ENCODE results near the gene ACER3.
"Not testable (repeated sequence)": the region's sequence is repeated elsewhere in the genome, so short reads cannot be mapped to it uniquely, and the experiment has no call there.

Gene ACER3

GRCh38 chr11:76825726-76826396 is 34.9 kb upstream of the ACER3 start:
- H3K9ac ChIP-seq, result no peak overlapping the region
- no peaks in the 10 kb centered on the region for H3K27me3 ChIP-seq (ENCODE audit: control insufficient read depth, insufficient read depth, low read length)
- H3K36me3 ChIP-seq (ENCODE audit: control insufficient read depth, insufficient read depth, low read length), result no peaks in the 10 kb centered on the region
- H3K4me1 ChIP-seq, result no peaks in the 10 kb centered on the region
- H3K4me2 ChIP-seq (ENCODE audit: low read length), result no peak overlapping the region
- H3K27ac ChIP-seq, result no peak overlapping the region
- no peak for TF ChIP-seq CTCF (IDR thresholded peaks at IDR 0.05)
- no peak overlapping the region for H2AFZ ChIP-seq
- H3K9me3 ChIP-seq (ENCODE audit: control insufficient read depth, low read length), result no peaks in the 10 kb centered on the region
- H3K79me2 ChIP-seq, result no peaks in the 10 kb centered on the region
- H3K4me3 ChIP-seq (ENCODE audit: low read depth, low read length), result no peak overlapping the region

- not testable (repeated sequence) for H3K79me2 ChIP-seq; H2AFZ ChIP-seq; H3K4me3 ChIP-seq (ENCODE audit: low read depth, low read length); H3K27me3 ChIP-seq (ENCODE audit: control insufficient read depth, insufficient read depth, low read length); H3K27ac ChIP-seq; H3K4me2 ChIP-seq (ENCODE audit: low read length); H3K4me1 ChIP-seq; H3K9me3 ChIP-seq (ENCODE audit: control insufficient read depth, low read length); H3K36me3 ChIP-seq (ENCODE audit: control insufficient read depth, insufficient read depth, low read length); H3K9ac ChIP-seq
These were observed 34.2 kb upstream of the ACER3 start for GRCh38 chr11:76826508-76826907.

DNA sequence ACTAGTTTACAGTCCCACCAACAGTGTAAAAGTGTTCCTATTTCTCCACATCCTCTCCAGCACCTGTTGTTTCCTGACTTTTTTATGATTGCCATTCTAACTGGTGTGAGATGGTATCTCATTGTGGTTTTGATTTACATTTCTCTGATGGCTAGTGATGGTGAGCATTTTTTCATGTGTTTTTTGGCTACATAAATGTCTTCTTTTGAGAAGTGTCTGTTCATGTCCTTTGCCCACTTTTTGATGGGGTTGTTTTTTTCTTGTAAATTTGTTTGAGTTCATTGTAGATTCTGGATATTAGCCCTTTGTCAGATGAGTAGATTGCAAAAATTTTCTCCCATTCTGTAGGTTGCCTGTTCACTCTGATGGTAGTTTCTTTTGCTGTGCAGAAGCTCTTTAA is 33.7 kb upstream of the ACER3 start:
- not testable (repeated sequence) for H3K27me3 ChIP-seq (ENCODE audit: control insufficient read depth, insufficient read depth, low read length); H3K4me3 ChIP-seq (ENCODE audit: low read depth, low read length); H3K27ac ChIP-seq; H3K36me3 ChIP-seq (ENCODE audit: control insufficient read depth, insufficient read depth, low read length); H2AFZ ChIP-seq; H3K9me3 ChIP-seq (ENCODE audit: control insufficient read depth, low read length); H3K9ac ChIP-seq; H3K4me2 ChIP-seq (ENCODE audit: low read length); H3K79me2 ChIP-seq; H3K4me1 ChIP-seq

GRCh38 chr11:76830639-76831327 is 29.9 kb upstream of the ACER3 start:
- Histone ChIP-seq H3K4me3 (ENCODE audit: low read depth, low read length) (no peak overlapping the region), H3K9ac (no peak overlapping the region), H3K27me3 (ENCODE audit: control insufficient read depth, insufficient read depth, low read length) (no peaks in the 10 kb centered on the region), H3K79me2 (no peaks in the 10 kb centered on the region), H3K27ac (no peak overlapping the region), H3K36me3 (ENCODE audit: control insufficient read depth, insufficient read depth, low read length) (no peaks in the 10 kb centered on the region), H2AFZ (no peak overlapping the region), H3K4me1 (no peaks in the 10 kb centered on the region), H3K4me2 (ENCODE audit: low read length) (no peak overlapping the region), H3K9me3 (ENCODE audit: control insufficient read depth, low read length) (no peaks in the 10 kb centered on the region)
- TF ChIP-seq CTCF (IDR thresholded peaks at IDR 0.05), result no peak

GRCh38 chr11:76831686-76832310 is 28.9 kb upstream of the ACER3 start:
- Histone ChIP-seq H2AFZ (no peak overlapping the region), H3K27me3 (ENCODE audit: control insufficient read depth, insufficient read depth, low read length) (no peaks in the 10 kb centered on the region), H3K79me2 (no peaks in the 10 kb centered on the region), H3K9ac (no peak overlapping the region), H3K4me2 (ENCODE audit: low read length) (no peak overlapping the region), H3K36me3 (ENCODE audit: control insufficient read depth, insufficient read depth, low read length) (no peaks in the 10 kb centered on the region), H3K9me3 (ENCODE audit: control insufficient read depth, low read length) (no peaks in the 10 kb centered on the region), H3K4me1 (no peaks in the 10 kb centered on the region), H3K4me3 (ENCODE audit: low read depth, low read length) (no peak overlapping the region), H3K27ac (no peak overlapping the region)
- no peak for TF ChIP-seq CTCF (IDR thresholded peaks at IDR 0.05)
